Erythroblast (primary cell): ENCODE measurements around the gene TGFA.

Experiments
- GATA1 ChIP-seq: IDR thresholded peaks from 2 replicates; pipeline ENCODE4 v1.6.1; 2011; ENCODE audit warnings: low read depth, mild to moderate bottlenecking, control low read depth, low read length, moderate library complexity
- POLR2A ChIP-seq: IDR thresholded peaks from 2 replicates; pipeline ENCODE4 v1.6.1; 2011; ENCODE audit warnings: mild to moderate bottlenecking, low read length

DNA sequence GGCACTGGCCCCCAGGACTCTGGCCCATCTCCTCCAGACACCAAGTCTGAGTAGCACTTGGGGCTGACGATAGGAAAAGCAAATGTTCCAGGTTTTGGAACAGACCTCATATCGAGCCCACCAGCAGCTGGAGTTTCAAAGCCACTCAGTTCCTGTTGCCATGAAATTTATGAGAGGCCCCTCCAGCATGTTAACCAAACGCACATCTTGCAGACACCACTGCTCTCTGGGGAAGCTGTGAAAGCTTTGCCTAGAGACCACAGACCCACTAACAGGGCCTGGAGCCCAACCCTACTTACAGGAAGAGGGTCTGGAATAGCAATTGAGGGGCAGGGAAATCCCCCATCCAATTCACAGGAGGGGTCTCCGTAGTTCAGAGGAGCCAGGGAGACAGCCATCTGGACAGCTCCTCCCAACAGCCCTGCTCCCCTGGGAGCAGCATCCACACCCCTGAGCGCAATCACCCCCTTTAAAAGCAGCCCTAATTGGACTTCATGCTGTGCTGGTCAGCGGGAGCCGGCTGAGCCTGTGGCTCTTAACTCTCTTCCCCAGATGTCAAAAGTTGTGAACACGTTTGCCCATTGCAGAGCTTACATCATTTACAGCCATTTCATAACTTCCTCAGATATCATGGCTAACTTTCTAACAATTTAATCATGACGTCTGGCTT lies 81.3 kb downstream of the TGFA start:
- no peak for TF ChIP-seq POLR2A
- TF ChIP-seq GATA1: no peak
